NCI-H1417 (cell line): ENCODE data around the gene CDC37L1.
"Not testable (repeated sequence)": the region's sequence is repeated elsewhere in the genome, so short reads cannot be mapped to it uniquely, and the experiment has no call there.

Source experiments
- DNase-seq, 3 experiments: peaks; one replicate each; lab custom pipeline; 2025; lab: John Stamatoyannopoulos, UW

Gene CDC37L1

GRCh38 chr9:4754530-4754929, 75.2 kb downstream of the CDC37L1 start:
- not testable (repeated sequence) for DNase-seq

DNA sequence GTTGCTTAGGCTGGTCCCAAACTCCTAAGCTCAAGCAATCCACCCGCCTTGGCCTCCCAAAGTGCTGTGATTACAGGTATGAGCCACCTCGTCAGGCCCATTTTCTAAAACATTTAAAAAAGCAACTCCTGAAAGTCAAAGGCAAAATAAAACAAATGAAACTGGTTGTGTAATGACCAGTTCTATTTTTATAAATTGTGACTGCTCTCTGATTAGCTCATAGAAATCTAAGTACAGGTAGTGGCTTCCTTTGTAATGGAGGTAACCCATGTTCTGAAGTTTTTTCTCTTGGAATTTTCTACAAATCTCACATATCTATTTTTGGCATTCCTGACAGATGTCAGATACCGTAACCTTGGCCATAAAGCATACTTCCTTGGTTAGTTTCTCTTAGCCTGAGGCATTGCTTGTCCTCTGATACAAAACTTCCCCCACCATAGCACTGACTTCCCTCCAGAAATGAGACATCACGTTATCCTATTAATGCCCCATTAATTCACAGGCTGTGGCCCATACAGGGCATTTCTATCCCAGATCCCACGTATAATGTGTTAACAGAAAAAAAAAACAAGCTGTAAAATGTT, 75.7 kb downstream of the CDC37L1 start:
- DNase-seq, result no peak

DNA sequence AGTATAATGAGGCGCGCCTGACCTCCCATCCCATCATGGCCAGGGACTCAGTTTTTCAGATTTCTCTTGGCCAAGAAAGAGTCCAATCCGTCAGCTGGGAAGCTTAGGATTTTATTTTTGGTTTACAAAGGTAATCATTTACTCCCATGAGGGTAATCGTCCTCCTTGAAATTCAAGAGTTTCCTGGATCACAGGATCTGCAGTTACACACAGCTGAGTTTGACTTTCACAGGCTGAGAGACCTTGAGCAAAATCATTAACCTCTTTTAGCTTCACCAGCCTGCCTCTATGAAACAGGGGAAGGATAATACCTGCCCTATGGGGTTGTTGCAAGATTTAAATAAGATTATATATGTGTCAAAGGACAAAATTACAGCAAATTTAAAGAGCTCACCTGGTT, 77.1 kb downstream of the CDC37L1 start:
- DNase-seq, result no peak
